Effector memory CD8-positive, alpha-beta T cell (primary cell): Measurements from ENCODE around the gene AMFR.

ENCODE experiments used
- ATAC-seq: fragments of 150-1000 bp; cut with Tn5 transposase; replicated peaks from 2 replicates; pipeline ENCODE4 v1.10.0; 2021; ENCODE audit warnings: mild to moderate bottlenecking, moderate library complexity
- DNase-seq, 3 experiments: peaks; one replicate each; pipeline ENCODE4 v3.0.0; 2021
- H3K27ac Mint-ChIP-seq, 2 donors: one replicate each; pipeline ENCODE4 v1.8.0; 2022; ENCODE audit warnings: mild to moderate bottlenecking in 2 of 2, mixed read lengths in 2 of 2, moderate library complexity in 2 of 2
- H3K27me3 Mint-ChIP-seq, 2 donors: one replicate each; pipeline ENCODE4 v1.8.0; 2022; ENCODE audit warnings: mixed read lengths in 2 of 2
- H3K36me3 Mint-ChIP-seq: one replicate; pipeline ENCODE4 v1.8.0; 2022; ENCODE audit warnings: mild to moderate bottlenecking, moderate library complexity, mixed read lengths; ENCODE audit not compliant: insufficient read depth
- H3K4me1 Mint-ChIP-seq, 2 donors: one replicate each; pipeline ENCODE4 v1.8.0; 2022; ENCODE audit warnings: low read depth in 2 of 2, mixed read lengths in 2 of 2
- H3K4me3 Mint-ChIP-seq, 2 donors: one replicate each; pipeline ENCODE4 v1.8.0; 2022; ENCODE audit warnings: mild to moderate bottlenecking in 2 of 2, mixed read lengths in 2 of 2, moderate library complexity in 2 of 2
- H3K9me3 Mint-ChIP-seq, 2 donors: one replicate each; pipeline ENCODE4 v1.8.0; 2022; ENCODE audit warnings: mixed read lengths in 2 of 2

AMFR gene

DNA sequence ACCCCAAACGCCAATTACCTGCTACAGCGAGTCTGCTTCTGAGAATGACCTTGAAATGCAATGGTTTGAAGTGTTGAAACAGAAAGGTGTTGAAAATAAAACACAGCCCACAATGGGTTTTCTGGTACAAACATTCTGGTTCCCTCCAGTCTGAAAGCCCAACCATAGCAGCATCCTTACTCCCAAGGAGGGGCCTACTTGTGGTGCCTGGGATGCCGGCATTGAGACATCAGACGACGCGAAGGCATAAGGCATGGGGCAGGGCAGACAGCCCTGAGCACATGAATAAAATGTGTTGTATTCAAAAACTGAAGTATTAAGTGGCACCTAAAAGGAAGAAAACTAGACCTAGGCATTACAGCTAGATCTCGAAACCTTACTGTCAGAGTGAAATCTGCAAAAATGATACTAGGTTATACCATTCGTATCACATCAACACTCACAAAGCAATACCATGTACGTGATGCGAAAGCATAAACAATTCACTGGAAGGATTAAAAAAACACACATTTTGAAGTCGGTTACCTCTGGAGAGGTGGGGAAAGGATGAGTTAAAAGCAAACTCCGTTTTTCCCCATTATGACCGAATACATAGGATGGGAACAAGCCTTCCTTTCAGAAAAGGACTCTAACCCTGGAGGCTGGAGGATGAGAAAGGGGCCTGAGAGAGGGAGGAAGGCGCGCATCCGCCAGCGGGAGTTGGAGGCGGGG lies 25.1 kb upstream of the AMFR start:
- no peak for ATAC-seq
- H3K4me3 Mint-ChIP-seq, result peak overlapping the region; percentile 84 to 93
- H3K27me3 Mint-ChIP-seq, result no peaks in the 10 kb centered on the region
- peaks cover 43% of the 10 kb centered on the region for H3K36me3 Mint-ChIP-seq
- peaks cover 38 to 52% of the 10 kb centered on the region in 2 donors for H3K4me1 Mint-ChIP-seq
- peak overlapping the region; percentile 88 to 98 for H3K27ac Mint-ChIP-seq
- no peak for DNase-seq
- no peaks in the 10 kb centered on the region for H3K9me3 Mint-ChIP-seq

DNA sequence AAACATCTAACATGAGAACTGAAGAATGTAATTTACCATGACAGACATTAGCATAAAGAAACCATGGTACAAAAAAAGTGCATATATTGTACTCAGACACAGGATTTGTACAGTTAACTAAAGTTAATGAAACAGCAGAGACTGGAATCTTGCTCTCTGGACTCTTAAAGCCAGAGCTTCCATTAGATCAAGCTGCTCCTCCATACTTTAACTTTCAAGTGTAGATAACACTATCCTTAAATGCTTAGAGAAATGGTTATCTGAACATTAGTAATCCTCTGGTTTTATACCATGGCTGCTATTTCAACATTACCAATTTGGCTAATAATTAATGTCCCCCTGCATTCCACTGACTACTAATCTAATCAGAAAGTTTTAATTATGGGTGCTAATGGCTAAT lies 22.7 kb upstream of the AMFR start:
- peaks cover 35 to 52% of the 10 kb centered on the region in 2 donors for H3K4me1 Mint-ChIP-seq
- no peak overlapping the region for H3K4me3 Mint-ChIP-seq
- no peaks in the 10 kb centered on the region for H3K27me3 Mint-ChIP-seq
- ATAC-seq, result no peak
- no peaks in the 10 kb centered on the region for H3K9me3 Mint-ChIP-seq
- H3K36me3 Mint-ChIP-seq, result peaks cover 41% of the 10 kb centered on the region
- H3K27ac Mint-ChIP-seq, result peak overlapping the region in 1 of 2 donors; percentile 11
- DNase-seq, result no peak

DNA sequence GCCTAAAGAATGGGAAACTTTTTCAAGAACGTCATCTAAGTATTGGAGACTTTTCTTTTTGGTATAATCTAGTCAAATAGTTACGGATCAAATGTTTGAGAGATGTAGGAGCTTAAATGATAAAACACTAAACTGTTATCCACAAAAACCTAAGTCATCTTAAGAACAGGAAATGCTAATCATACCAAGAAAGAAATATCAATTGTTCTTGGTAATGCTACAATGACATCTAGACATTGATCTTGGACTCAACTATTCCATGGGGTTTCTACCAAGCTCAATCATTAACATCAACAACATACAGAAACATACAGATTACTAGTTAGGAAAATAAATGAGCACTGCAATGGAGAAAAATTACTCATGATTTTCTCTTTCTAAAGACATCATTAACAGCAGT lies 21.9 kb upstream of the AMFR start:
- ATAC-seq (no peak), DNase-seq (no peak)
- no peak overlapping the region for H3K4me3 Mint-ChIP-seq
- H3K27ac Mint-ChIP-seq, result no peak overlapping the region
- peaks cover 48% of the 10 kb centered on the region for H3K36me3 Mint-ChIP-seq
- no peaks in the 10 kb centered on the region for H3K27me3 Mint-ChIP-seq
- H3K4me1 Mint-ChIP-seq, result peaks cover 30 to 46% of the 10 kb centered on the region in 2 donors
- H3K9me3 Mint-ChIP-seq, result no peaks in the 10 kb centered on the region

DNA sequence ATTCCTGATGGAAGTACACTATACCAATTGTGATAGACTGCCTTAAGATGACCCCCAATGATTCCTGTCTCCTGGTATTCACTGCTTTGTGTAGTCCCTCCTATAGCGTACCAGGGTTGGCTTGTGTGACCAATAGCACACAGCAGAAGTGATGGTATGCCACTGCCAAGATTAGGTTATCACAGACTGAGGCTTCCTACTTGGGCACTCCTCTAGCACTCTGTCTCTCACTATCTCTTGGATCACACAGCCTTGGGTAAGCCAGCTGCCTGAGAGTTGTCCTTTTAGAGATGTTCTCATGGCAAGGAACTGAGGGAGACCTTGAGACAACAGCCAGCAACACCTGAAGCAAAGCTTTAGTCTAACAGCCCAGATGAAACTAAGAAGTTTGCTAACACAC lies 12.7 kb upstream of the AMFR start:
- Mint-ChIP-seq H3K36me3 (peaks cover 61% of the 10 kb centered on the region), H3K4me3 (no peak overlapping the region), H3K27ac (peak overlapping the region in 1 of 2 donors; percentile 65), H3K27me3 (no peaks in the 10 kb centered on the region), H3K9me3 (no peaks in the 10 kb centered on the region), H3K4me1 (peaks cover 0 to 4% of the 10 kb centered on the region in 2 donors)
- no peak for ATAC-seq
- no peak for DNase-seq

DNA sequence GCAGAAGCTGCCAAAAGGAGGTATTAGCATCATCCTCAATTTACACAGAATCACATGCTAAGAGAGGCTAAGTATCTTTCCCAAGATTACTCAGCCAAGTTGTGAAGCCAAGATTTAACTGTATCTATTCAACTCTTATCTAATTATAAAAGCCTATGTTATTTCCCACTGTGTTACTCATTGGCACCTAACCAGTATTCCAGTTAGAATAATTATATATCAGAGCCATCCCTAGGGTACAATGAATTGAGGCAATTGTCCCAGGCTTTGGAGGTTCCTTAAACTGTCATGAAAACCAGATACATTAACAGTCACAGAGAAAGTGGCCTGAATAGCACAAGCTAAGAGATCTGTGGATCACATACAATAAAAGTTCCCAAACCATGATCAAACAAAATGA lies 10.9 kb upstream of the AMFR start:
- H3K36me3 Mint-ChIP-seq, result peaks cover 51% of the 10 kb centered on the region
- ATAC-seq, result no peak
- DNase-seq, result no peak
- H3K9me3 Mint-ChIP-seq, result no peaks in the 10 kb centered on the region
- no peaks in the 10 kb centered on the region for H3K4me1 Mint-ChIP-seq
- peak overlapping the region in 1 of 2 donors; percentile 4 for H3K27ac Mint-ChIP-seq
- no peak overlapping the region for H3K4me3 Mint-ChIP-seq
- H3K27me3 Mint-ChIP-seq, result no peaks in the 10 kb centered on the region

DNA sequence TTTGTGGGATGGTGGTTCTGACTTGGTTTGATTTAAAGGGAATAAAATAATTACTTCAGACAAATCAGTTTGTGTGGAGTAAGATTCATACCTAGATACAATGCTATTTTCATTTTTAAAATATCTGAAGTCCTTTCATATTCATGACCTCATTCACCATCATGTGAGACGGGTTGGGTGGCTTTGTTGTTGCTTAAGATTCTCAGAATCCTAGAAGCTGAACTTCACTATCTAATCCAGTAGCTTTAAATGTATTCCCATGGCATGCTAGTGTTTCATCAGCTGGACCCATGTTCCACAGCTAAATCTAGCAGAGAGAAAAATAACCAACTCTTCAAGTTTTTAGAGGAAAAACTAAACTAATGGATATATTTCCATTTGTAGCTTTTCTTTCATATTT lies 2.7 kb upstream of the AMFR start:
- DNase-seq (no peak), ATAC-seq (no peak)
- Mint-ChIP-seq H3K36me3 (peaks cover 23% of the 10 kb centered on the region), H3K9me3 (no peaks in the 10 kb centered on the region), H3K4me1 (peaks cover 12 to 15% of the 10 kb centered on the region in 2 donors), H3K4me3 (no peak overlapping the region), H3K27ac (no peak overlapping the region), H3K27me3 (no peaks in the 10 kb centered on the region)

DNA sequence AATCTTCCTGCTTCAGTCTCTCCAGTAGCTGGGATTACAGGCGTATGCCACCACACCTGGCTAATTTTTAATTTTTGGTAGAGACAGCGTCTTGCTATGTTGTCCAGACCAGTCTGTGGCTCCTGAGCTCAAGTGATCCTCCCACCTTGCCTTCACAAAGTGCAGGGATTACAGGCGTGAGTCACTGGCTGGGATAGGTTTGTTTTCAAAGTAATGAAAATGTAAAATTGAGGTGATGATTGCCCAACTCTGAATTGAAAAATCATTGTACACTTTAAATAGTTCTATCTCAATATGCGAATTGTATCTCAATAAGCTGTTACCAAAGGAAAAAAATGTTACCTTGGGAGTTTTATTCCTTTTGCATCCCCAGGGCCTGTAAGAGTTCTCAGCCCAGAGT lies 1.2 kb upstream of the AMFR start:
- no peaks in the 10 kb centered on the region for H3K27me3 Mint-ChIP-seq
- ATAC-seq (no peak), DNase-seq (no peak)
- peak overlapping the region; percentile 74 to 94 for H3K4me3 Mint-ChIP-seq
- peak overlapping the region in 1 of 2 donors; percentile 67 for H3K27ac Mint-ChIP-seq
- peaks cover 16% of the 10 kb centered on the region for H3K36me3 Mint-ChIP-seq
- no peaks in the 10 kb centered on the region for H3K9me3 Mint-ChIP-seq
- H3K4me1 Mint-ChIP-seq, result peaks cover 24 to 30% of the 10 kb centered on the region in 2 donors

DNA sequence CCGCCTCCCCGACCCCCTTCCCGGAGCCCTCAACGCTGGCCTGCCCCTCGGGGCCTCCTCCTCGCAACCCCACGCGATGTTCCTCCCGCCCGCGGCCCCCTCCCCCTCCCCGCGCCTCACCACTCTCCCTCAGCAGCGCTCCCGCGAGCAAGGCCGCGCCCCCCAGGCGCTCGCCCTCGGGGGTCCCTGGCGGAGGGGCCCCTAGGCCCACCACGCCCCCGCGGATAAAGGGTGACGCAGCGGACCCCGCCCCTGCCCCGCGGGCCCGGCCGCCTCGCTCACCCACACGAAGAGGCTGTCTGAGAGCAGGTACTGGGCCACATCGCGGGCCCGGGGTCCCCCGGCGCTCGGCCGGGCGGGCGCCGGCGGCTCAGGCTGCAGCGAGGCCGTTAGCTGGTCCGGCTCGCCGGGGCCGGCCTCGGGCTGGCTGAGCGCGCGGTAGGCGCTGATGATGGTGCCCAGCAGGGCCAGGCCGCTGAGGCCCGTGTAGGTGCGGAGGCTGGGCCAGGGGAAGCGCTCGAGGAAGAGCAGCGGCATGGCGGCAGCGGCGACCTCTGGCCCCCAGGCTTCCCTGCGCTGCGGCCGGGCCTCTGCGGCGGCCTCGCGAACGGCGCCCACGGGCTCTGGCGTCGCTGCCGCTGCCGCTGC lies 430 bp downstream of the AMFR start:
- peak; percentile 22 for ATAC-seq
- peak in 1 of 3 experiments; percentile 27 for DNase-seq
- H3K27ac Mint-ChIP-seq, result peak overlapping the region; percentile 84 to 94
- peaks cover 32 to 42% of the 10 kb centered on the region in 2 donors for H3K4me1 Mint-ChIP-seq
- H3K27me3 Mint-ChIP-seq, result no peaks in the 10 kb centered on the region
- H3K36me3 Mint-ChIP-seq, result peaks cover 10% of the 10 kb centered on the region
- no peaks in the 10 kb centered on the region for H3K9me3 Mint-ChIP-seq
- H3K4me3 Mint-ChIP-seq, result peak overlapping the region; percentile 90 to 94

DNA sequence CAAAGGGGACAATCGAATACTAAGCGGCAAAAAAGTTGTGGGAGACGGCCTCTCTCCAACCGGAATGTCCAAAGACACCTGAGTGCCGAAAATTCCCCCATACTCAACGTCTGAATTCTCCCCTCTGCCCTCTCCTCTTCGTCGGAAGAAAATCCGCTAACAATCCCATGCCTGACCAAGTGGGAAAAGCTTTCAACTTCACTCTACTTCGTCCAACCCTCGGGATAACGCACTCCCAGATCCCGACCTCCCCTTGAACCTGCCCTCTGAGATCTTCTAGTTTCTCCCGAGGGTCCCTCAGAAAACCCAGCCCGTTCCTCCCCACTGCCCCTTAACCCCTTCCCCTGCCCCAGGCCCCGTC lies 961 bp downstream of the AMFR start:
- no peaks in the 10 kb centered on the region for H3K9me3 Mint-ChIP-seq
- ATAC-seq (no peak), DNase-seq (no peak)
- peaks cover 10% of the 10 kb centered on the region for H3K36me3 Mint-ChIP-seq
- H3K4me3 Mint-ChIP-seq, result peak overlapping the region; percentile 90 to 94
- no peaks in the 10 kb centered on the region for H3K27me3 Mint-ChIP-seq
- peaks cover 32 to 42% of the 10 kb centered on the region in 2 donors for H3K4me1 Mint-ChIP-seq
- H3K27ac Mint-ChIP-seq, result peak overlapping the region; percentile 84 to 94

DNA sequence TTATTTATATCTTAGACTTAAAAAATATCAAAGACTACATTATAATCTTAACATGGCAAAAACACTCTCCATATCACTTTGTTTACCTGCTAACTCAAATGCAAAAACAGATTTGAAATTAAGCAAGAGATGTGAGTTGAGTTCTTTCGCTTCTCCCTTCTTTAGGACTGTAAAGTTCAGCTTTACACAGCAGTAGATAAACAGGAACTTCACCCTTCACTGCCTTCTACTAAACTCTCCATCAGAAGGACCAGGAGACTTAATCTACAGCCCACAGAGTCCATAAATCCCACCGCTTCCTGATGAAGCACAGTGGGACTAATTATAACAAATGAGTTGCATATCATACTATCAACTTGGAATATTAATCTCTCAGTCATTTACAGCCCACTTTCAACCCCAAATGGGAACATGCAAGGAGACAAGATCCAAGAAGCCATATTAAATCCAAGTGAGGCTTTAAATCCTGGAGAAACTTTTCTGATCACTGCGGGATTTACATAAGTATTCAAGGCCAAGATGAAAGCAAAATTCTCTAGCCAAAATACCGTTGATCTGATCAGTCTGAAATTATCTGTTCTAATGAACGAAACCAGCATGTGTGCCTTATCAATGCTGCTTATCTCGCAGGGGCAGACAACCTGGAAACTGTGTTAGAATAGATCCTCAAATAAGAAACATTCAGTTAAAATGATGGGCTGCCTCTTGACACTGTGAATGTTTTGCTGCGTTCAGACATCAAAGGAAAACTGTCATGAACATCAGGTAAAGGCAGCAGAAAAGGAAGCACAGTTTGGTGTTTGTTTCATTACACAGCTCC lies 1.6 kb downstream of the AMFR start:
- ATAC-seq (no peak), DNase-seq (no peak)
- Mint-ChIP-seq H3K9me3 (no peaks in the 10 kb centered on the region), H3K4me3 (peak overlapping the region; percentile 90 to 94), H3K36me3 (peaks cover 10% of the 10 kb centered on the region), H3K4me1 (peaks cover 32 to 42% of the 10 kb centered on the region in 2 donors), H3K27ac (peak overlapping the region; percentile 84 to 94), H3K27me3 (no peaks in the 10 kb centered on the region)

DNA sequence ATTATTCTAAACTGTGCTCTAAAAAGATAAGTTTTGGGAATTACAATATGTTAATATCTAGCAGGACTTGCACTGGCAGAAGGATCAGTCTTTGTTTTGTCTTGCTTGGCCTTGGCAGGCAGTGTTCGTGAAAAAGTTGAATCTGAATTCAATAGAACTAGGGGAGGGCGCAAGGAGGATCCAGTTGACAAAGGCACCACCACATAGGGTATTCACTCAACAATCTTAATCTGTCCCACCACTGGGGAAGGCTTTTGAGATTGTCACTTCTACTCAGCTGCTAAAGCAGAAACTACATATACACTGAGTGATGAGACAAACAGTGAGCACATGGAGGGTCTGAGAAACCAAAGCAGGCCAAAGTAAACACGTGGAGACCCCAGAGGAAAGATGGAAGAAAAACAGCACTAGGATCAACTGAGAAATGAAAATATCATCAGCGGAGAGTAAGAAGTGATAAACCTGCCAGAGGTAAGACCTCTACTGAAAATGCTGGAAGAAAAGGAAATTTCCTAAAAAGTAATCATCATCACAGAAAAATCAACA lies 2.4 kb downstream of the AMFR start:
- peaks cover 32 to 42% of the 10 kb centered on the region in 2 donors for H3K4me1 Mint-ChIP-seq

DNA sequence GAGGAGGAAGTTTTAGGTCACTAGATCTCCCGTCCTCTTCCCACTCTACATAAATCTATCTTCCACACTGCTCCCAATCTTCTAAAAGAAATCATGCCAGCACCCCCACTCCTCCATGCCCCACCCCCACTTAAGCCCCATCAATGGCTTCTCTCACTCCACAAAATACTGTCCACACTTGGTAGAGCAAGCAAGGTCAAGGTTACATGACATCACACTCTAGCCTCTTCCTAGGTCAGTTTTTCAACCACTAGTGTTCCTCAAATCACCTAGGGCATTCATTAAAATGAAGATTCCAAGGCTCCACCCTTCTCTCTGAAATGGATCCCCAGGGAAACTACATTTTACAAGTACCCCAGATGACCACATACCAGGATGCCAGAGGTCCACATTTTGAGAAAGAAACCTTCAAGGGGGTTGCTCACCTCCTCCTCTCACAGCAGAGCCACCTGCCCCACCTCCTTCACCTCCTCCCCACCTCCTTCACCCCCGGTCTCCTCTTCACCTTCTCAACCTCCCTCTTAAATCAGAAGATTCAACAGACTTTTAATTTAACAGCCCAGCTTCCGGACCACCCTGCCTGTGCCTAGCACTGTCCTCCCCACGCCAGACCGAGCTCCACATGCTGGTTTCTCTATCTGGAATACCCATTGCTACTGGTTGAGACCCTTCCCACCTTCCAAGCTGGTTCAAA lies 3.2 kb downstream of the AMFR start:
- peaks cover 32 to 42% of the 10 kb centered on the region in 2 donors for H3K4me1 Mint-ChIP-seq
- no peaks in the 10 kb centered on the region for H3K27me3 Mint-ChIP-seq
- DNase-seq (no peak), ATAC-seq (no peak)
- no peaks in the 10 kb centered on the region for H3K9me3 Mint-ChIP-seq
- H3K4me3 Mint-ChIP-seq, result peak overlapping the region; percentile 30 to 39
- H3K36me3 Mint-ChIP-seq, result peaks cover 10% of the 10 kb centered on the region
- peak overlapping the region; percentile 67 to 76 for H3K27ac Mint-ChIP-seq

More for the DNA sequence above, 2.4 kb downstream of the AMFR start:
- ATAC-seq (no peak), DNase-seq (no peak)
- Mint-ChIP-seq H3K36me3 (peaks cover 10% of the 10 kb centered on the region), H3K9me3 (no peaks in the 10 kb centered on the region), H3K4me3 (peak overlapping the region in 1 of 2 donors; percentile 94), H3K27me3 (no peaks in the 10 kb centered on the region), H3K27ac (peak overlapping the region in 1 of 2 donors; percentile 33)

DNA sequence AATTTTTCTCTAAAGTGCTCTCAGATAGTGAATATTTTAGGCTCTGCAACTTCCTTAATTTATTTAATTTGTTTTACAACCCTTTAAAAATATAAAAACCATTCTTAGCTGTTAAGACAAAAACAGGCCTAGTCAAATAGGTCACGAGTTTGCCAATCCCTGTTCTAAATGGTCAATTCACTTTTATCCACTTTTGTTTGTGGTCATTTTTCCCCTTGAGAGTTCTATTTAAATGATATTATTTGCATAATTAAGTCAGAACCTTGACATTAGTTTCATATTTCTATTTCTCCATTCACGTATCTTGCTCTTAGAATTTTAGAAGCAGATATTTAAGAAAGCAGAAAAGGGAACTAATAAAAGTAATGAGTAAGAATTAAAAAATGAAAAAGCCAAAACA lies 4.0 kb downstream of the AMFR start:
- DNase-seq (no peak), ATAC-seq (no peak)
- peaks cover 8% of the 10 kb centered on the region for H3K36me3 Mint-ChIP-seq
- no peak overlapping the region for H3K4me3 Mint-ChIP-seq
- H3K9me3 Mint-ChIP-seq, result no peaks in the 10 kb centered on the region
- H3K4me1 Mint-ChIP-seq, result peaks cover 32 to 42% of the 10 kb centered on the region in 2 donors
- H3K27me3 Mint-ChIP-seq, result no peaks in the 10 kb centered on the region
- H3K27ac Mint-ChIP-seq, result peak overlapping the region in 1 of 2 donors; percentile 76
